Measurements from ENCODE around the gene CORO2B.

DNA sequence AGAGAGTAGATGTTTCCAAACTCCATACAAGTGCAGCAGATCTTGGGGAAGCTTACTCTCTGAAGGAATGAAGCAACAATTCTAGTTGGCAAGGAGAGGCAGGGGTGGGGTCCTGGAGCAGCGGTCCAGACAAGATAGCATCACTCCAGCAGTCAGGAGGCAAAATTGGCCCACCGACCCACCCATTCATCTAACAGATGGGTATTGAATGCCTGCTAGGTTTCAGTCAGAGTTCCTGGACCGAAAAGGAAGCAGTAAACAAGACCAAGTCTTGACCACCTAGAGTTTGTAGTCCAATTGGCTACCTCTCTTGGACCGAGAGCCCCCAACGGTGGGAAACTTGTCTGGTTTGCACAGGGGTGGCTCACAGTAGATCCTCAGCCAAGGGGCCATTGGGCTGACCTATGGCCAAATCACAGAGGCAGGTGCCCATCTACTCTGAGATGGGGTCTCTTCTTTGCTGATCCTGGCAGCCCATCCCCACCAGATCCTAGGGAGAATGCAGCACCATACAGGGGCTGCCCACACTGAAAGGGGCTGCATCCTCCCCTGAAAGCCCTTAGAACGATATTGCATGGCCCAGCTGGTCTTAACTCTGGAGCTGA lies 74.3 kb downstream of the CORO2B start:
- TF ChIP-seq, protein P1, sequence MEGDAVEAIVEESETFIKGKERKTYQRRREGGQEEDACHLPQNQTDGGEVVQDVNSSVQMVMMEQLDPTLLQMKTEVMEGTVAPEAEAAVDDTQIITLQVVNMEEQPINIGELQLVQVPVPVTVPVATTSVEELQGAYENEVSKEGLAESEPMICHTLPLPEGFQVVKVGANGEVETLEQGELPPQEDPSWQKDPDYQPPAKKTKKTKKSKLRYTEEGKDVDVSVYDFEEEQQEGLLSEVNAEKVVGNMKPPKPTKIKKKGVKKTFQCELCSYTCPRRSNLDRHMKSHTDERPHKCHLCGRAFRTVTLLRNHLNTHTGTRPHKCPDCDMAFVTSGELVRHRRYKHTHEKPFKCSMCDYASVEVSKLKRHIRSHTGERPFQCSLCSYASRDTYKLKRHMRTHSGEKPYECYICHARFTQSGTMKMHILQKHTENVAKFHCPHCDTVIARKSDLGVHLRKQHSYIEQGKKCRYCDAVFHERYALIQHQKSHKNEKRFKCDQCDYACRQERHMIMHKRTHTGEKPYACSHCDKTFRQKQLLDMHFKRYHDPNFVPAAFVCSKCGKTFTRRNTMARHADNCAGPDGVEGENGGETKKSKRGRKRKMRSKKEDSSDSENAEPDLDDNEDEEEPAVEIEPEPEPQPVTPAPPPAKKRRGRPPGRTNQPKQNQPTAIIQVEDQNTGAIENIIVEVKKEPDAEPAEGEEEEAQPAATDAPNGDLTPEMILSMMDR (IDR thresholded peaks at IDR 0.05) = no peak
- no peak for TF ChIP-seq POLR2A (IDR thresholded peaks at IDR 0.05)

Data from ovary (tissue), 3 donors.